Occipital lobe (tissue), 2 donors: ENCODE data around the gene AKT3. TPM values are rescaled to one million over a fixed set of nuclear protein-coding genes. Genes with fewer than 3 reads are reported as not detected.

ENCODE experiments used
- DNase-seq: peaks from one replicate; lab custom pipeline; 2025; lab: John Stamatoyannopoulos, UW
- total RNA-seq: library from RNA; depleted of rRNA; stranded (reverse); fragments of >200 nt; gene quantifications from one replicate; pipeline ENCODE4 v1.2.3, GENCODE V29; 2014

Gene AKT3
- total RNA-seq, 1 donor from 2014 or later: 624 TPM

DNA sequence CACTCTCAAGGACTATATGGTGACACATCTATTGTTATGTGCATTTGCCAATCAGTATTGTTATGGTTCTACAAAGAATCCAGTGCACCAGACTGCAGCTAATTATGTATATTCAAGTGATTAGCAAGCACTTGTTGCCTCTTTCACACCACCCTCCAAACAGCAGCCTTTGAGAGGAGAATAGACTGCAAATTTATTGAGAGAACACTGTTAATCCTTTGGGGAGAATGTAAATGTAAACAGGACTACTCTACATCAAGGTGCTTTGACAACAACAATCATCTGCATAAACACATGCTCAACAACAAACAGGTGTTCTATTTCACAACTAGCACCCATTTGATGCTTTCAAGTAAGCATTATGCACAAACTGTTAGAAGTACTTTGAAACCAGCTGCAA is 117.4 kb downstream of the AKT3 start:
- DNase-seq: no peak

DNA sequence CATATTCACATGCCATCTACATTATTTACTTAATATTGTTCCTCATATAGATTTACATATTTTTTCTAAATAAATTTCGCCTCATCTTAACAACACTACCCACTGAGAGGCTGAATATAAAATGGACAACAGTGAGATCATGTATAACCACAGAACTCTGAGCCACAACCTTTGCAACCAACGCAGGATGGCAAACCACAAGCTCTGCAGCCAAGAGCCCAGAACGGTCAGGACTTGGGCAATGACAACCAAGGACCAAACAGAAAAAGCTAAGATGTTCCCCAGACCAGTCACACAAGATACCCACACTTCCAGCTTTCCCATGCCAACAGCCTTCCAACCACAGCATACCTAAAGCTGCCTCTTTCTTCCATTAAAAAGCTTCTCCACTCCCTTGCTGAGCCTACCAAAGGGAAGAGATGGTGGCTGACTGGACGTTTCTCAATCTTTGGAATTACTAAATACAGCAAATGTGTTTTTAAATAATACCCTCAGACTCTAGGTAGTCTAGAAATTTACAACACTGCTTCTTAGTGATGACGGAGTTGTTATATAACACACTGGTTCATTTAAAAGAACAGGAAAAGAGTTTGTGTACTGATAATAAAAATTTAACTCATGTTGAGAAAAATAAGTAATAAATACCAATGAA is 117.9 kb downstream of the AKT3 start:
- no peak for DNase-seq

DNA sequence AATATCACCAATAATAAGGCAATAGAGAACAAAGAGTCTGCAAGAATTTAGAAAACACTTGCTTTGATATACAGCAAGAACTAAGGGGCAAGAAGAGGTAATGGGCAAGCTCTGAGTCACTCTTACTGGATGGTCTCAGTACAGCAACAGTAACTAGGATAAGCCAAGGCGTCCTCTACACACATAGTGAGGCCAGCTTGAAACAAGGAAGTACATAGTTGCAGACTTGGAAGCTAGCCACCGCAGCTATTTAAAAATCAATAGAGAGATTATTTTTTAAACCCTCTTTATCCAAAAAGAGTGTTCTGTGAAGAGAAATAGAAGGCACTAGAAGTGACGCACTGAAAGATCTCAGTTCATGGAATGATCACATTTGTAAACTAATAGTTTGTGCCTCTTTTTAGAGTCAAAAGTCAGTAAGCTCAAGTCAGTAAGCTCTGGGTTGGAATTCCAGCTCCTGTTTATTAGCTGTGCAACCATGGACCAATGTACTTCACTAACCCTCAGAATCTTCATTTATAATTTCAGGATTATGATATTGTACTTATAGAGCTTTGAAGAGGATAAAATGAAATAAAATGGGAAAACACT is 118.6 kb downstream of the AKT3 start:
- DNase-seq: no peak

DNA sequence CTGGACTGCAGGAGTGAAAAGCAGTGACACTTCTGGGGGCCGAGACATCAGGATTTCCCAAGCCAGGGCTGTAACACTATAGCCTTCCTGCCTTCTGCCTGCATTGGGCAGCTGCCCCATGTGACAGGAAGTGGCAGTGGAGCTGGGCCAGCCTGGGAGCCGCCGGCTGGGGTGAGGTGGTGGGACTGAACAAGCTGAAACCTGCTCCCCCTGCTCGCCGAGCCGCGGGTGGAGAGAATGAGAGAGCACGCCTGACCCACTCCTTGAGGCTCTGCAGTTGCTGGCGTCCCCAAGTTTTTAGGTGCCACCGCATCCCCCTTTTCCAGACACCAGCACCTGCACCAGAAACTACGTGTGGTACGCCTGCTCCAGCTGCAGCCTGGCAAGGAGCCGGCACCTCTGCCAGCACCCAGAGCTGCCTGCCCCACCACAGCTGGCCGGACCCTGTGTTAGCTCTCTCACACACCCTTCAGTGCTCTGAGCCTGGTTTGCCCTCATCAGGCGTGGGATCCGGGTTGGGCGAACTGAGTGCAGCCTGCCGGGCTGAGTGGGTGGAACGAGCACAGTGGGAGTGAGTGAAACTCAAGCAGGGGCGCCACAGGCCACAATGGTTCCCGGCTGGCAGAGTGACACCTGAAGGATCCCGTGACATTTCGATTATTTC is 119.4 kb downstream of the AKT3 start:
- DNase-seq: no peak

DNA sequence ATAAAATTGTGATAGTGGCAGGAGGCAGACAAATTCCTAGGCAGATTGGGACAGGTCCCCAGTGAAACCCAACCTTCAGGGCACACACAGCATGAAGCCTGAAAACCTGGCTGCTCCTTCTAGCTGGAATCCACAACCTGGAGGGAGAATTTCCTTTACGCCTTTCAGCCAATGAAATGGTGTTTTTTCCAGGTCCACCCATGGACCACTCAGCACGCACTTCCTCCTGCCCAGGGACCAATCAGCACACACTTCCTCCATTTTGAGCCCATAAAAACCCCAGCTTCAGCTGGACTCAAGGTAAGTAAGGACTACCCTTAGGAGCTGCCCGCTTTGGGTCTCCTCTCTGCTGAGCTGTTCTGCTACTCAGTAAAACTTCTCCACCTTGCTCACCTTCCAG is 120.1 kb downstream of the AKT3 start:
- no peak for DNase-seq

DNA sequence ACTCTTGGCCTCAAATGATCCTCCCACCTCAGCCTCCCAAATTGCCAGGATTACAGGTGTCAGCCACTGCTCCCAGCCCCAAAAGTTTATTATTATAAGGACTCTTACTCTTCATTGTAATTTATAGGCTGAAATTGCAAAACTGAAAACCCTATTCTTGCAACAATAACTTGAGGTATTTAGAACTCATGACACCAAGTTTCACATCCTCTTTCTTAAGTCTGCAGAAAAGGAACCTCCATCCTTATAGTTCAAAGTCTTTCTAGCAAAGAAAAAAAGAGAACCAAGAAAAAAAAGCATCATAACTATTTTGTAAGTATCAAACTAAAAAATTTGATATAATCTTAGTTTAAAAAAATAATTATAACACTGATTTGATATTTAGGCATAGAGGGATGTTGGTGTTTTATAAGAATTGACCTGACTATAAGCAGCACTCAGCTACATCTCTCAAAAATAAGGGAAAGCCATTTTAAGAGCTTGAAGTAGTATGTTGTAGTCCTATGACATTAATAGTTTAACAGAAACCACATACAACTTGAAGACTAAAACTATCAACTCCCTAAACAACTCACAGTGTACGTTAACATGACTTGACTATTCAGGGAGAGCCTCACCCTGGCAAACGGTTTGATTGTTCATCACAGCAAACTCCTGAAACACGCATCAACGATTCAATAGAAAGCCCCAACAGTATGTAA is 122.4 kb downstream of the AKT3 start:
- no peak for DNase-seq

DNA sequence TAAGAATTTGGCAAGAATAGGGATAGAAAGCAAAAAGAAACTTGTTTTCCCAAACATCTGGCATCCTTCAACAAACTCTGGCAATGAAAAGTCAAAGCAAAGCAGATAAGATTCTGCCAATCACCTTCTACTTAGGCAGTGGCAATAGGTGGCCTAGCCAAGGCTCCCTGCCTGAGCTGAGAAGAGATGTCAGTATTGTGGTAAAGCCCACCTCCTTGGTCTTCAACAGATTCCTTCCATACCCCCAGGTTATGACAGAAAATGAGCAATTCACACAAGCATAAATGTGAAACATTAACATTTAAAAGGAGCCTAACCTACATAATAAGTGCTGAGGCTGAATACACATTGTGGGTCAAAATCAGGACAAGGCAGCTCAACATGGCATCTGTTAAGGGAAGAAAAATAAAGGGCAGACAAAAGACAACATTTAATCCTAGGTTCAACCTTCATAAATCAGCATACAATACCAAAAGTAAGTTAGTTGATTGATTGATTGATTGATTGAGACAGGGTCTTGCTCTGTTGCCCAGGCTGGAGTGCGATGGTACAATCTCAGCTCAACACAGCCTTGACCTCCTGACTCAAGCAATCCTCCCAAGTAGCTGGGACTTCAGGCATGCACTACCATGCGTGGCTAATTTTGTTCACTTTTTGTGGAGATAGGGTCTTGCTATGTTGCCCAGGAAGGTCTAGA is 123.1 kb downstream of the AKT3 start:
- no peak for DNase-seq

DNA sequence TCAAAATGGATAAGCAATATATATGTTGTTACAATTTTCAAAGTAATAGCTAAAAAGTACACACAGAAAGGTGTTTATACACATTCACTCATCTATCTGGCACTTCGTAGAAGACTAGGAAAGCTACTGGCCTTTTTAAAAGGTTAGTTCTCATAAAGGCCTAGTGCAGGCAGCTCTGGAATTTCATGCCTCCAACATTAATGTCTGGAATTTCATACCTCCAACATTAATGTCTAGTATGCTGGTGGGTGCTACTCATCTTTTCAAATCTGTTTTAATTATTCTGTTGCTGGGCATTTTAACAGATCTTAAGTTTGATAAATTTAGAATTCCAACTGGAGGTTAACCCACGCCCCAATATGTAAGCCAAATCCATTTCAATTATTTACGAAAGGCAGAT is 124.2 kb downstream of the AKT3 start:
- DNase-seq: no peak

DNA sequence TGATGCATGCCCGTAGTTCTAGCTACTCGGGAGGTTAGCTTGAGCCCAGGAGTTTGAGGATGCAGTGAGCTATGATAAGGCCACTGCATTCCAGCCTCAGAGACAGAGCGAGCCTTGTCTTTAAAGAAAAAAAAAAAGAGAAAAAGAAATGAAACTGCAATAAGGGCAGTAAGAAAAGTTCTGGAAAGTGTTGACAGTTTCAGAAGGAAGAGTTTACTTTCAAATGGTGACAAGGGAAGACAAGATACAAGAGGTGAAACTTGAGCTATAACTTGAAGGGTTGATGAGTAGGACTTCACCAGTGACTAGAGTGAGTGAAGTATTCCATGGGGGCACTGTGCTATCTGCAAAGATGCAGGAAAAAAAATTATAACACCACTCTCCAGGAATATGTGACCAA is 125.0 kb downstream of the AKT3 start:
- no peak for DNase-seq

DNA sequence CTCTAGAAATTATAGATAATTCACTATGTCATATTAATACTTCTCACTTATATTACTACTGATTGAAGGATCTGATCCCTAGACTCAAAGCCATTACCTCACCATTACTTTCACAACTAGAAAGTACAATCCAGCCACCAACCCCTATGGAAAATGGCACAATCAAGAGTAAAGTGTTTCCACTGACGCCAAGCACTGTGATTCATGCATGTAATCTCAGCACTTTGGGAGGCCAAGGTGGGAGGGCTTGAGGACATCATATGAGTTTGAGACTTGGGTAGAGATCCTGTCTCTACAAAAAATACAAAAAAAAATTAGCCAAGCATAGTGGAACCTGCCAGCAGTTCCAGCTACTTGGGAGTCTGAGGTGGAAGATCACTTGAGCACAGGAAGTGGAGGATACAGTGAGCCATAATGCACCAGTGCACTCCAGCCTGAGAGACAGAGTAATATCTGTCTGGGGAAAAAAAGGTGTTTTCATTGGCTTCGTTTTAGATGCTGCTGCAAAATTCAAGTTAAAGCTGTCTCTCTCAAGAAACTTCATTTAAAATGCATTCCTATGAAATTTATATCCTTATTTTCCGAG is 126.5 kb downstream of the AKT3 start:
- DNase-seq: no peak

DNA sequence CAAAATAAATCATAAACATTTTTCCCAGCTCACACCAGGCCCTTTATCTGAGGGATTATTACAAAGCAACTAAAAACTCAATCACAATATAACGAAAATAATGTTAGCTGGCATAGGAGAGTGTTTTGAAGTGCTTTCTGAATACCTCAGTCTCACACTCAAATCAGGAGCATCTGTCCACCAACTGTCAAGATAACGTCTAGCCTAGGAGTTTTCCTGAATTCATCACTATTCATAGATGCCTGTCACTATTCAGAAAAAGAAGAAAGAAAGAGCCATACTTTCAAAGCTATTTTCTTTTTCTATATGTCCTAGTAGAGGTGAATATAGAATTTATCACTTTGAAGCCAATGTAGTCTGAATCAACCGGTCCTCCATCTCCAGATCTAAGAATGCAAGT is 127.0 kb downstream of the AKT3 start:
- DNase-seq: no peak

DNA sequence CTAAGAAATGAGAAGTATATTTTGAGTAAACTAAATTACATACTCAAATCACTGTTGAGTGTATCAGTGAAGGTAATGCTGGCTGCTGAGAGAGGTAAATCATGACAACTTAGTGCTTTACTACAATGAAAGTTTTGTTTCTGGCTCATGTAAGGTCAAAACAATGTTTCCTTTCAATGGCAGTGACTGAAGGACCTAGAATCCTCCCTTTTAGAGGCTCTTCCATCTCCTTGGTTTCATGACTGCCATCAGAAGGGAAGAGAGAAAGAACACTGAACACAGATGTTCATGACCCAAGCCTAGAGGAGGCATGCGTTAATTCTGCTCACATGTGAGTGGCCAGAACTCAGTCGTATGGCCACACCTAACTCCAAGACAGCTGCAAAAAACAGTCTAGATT is 130.6 kb downstream of the AKT3 start:
- no peak for DNase-seq

DNA sequence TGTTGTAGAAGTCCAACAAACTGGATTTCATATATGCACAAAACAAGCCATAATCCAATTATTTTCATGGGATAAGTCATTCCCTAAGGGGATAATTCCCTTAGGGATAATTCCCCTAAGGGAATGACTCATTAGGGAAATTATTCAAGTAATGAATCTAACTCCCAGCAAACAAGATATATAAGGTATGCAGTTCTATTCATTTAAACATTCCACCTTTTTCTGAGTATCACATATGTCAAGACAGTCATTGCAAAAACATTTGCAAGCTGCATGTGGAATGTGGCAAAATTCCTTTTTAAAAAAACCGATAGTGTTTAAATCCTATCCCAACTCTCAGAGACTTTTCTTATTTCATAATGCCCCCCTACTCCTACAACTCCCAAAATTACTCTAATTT is 131.2 kb downstream of the AKT3 start:
- no peak for DNase-seq

DNA sequence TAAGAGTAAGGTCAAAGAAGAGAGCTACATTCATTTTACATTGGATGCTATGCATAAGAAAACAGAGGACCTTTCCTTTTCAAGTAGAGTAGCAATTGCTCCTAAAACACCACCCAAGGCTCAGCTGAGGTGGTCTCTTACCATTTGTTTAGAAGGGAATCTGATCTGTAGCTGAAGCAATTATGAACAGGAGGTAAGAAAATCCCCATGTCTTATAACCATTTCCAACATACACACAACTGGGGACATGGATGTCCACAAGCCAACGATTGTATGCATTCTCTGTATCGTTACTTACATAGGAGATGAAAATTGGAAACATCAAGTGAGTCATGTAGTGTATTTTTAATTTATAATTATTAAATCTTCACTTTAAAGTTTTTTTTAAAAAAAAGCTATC is 132.0 kb downstream of the AKT3 start:
- no peak for DNase-seq

DNA sequence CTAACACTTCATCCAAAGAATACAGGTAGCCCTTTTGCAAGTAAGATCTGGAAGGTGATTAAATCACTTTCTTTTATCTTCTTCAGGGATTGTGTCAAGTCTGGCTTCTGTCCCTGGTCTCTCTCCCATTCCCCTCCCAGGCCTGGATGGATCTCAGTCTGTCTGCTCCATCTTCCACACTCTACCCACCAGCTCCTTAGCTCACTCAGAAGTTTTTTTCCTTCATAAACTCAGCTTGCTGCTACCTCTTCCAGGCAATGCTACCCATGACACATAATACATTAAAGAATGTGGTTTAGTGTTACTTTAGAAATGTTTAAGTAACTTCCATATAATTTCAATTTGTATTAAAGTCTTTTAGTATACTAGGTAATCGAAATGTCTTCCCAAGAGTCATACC is 133.1 kb downstream of the AKT3 start:
- no peak for DNase-seq

DNA sequence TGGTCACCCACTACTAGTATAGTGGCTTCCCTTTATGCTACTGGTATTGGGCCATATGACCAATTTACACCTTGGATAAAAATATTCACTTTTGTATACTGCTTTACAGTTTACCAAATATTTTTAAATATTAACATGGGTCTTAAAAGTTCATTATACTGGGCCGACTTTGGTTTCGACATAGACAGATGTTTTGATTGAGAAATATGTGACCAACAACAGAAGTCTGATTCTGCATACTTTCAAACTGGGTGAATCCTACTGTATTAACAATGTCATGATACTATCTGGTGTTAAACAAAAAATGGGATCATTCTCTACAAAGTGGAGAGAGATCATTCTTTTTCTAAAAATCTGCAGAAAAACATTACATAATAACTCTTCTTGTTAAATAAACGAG is 134.8 kb downstream of the AKT3 start:
- no peak for DNase-seq

DNA sequence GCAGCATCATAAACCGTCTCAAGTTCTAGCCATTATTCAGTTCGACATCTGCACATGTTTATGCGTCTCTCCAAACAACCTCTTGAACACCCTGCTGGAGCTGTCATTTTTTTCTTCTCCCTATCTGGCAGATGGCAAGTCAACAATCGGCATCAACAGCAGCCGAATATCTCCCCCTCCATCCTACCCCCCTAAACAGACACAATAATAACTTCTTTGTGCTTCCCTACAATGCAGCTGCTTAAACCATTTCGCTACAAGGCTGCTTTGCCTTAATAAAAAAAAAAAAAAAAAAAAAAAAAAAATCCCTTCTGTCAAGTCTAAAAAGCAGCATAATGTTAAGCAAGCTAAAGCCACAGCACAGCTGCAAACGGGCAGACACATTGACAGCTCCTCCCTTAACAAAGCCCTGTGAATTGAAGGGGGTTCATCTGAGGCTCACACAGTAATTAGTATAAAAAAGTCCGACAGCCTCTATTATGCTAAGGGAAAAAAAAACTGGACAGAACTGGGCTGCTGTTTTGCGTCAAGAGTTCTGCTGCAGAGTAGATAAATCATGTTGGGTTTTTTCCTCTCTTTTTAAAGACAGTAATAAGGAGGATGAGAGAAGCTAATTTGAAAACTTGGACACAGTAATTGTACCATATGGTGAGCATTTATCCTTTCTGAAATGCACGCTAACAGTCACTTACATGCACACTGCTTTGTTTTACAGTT is 136.4 kb downstream of the AKT3 start:
- peak; percentile 48 for DNase-seq

DNA sequence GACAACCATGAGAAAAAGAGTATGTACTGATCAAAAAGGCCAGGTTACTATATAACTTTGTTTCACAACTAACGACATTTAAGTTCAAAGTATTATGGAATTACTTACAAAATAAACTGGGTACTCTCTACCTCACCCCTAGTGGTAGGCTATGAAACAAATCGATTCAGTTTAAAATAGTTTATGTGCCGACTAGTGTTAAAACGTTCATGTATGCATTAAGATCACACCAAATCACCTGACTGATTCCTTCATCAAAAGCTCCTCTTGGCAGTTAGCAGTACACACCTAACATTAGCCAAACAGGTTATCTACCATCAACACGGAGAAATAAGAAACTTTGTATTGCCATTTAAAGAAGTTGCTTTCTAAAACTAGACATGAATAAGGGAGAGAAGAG is 137.1 kb downstream of the AKT3 start:
- DNase-seq: no peak

DNA sequence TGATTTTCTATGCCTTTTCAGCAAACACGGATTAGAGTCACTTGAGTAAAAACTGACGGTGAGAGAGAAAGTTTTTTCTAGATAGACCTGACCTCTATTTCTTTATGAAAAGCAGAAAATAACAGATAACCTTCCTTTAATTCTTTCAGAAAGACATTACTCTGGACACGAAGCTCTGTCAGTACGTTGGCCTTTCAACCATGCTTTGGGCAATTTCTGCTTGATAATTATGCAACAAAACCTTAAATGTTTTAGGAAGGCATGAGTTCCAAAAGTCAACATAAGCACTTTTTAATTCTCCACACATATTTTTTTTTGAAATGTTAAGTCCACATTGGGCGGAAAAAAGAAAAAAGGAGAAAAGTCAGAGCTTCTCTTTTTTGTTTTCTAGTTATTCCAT is 137.8 kb downstream of the AKT3 start:
- DNase-seq: no peak

DNA sequence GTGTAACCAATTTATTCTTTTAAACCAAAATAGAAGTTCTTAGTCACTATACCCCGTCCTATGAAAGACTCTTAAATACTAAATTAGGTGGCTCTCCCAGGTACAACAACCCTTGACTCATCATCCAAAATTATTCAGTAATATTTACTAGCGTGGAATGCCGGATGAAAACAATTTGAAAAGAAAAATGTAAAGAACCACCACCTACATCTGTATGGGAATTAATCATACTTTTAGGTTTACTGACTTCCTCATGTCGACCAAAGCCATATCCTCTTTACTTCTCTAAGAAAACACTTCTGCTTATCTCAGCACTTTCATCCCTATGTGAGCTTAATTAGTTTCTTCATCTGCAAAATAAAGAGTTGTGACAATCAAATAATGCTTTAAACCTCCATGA is 139.6 kb downstream of the AKT3 start:
- no peak for DNase-seq

DNA sequence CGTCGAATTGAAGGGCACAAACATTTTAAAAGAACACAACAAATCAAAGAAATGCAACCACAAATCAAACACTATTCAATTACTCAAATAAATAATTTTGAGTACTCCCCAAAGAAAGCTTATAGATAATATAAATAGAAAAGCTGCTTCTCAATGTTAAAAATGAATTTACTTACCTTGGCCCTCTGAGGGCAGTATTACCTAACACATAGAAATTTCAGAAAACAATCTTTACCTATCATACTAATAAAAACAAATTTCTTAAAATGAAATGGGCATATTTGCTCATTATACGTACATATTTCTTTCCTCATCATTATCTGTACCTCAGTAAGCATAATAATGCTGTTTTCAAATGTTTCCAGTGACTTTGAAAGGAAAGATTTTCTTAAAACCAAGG is 141.8 kb downstream of the AKT3 start:
- no peak for DNase-seq
